GM06990 (cell line): ENCODE data around the gene PSMD3.

Source experiments
- DNase-seq: peaks from one replicate; pipeline ENCODE4 v3.0.0-alpha.2; 2011; ENCODE audit not compliant: insufficient read length; ENCODE audit errors: extremely low read depth
- H3K27me3 ChIP-seq: replicated peaks from 2 replicates; pipeline ENCODE4 v1.6.0; 2011; ENCODE audit warnings: low read length; ENCODE audit not compliant: control insufficient read depth, insufficient read depth
- H3K36me3 ChIP-seq: 2 replicates; pipeline ENCODE4 v1.5.1; 2011; ENCODE audit warnings: low read length; ENCODE audit not compliant: control insufficient read depth, insufficient read depth
- H3K4me3 ChIP-seq: replicated peaks from 2 replicates; pipeline ENCODE4 v1.5.1; 2011; ENCODE audit warnings: low read depth, mild to moderate bottlenecking, control low read depth, low read length
- CTCF ChIP-seq: IDR thresholded peaks from 2 replicates; pipeline ENCODE4 v1.5.1; 2011; ENCODE audit warnings: low read length, control low read depth, mild to moderate bottlenecking, inconsistent platforms; ENCODE audit not compliant: insufficient read depth, poor library complexity, severe bottlenecking

Gene PSMD3

GRCh38 chr17:39980351-39981206, at the start of gene PSMD3:
Gene PSMD3, plus strand, starts transcription at chr17:39980807. Its CDS starts 164 bp downstream, at chr17:39980971.
- no peaks in the 10 kb centered on the region for H3K27me3 ChIP-seq
- DNase-seq = peak; percentile 95
- peak within 1 kb of the TSS; percentile 99 for H3K4me3 ChIP-seq
- H3K36me3 ChIP-seq = peaks cover 12% of the 10 kb centered on the region
- TF ChIP-seq CTCF = peak; percentile 71

- no peaks in the 10 kb centered on the region for H3K27me3 ChIP-seq
- no peak overlapping the region for H3K4me3 ChIP-seq
- no peaks in the 10 kb centered on the region for H3K36me3 ChIP-seq
- TF ChIP-seq CTCF = no peak
- no peak for DNase-seq
These were observed 46.7 kb upstream of the PSMD3 start for GRCh38 chr17:39933912-39934311.

GRCh38 chr17:39934324-39934723, 46.3 kb upstream of the PSMD3 start:
- TF ChIP-seq CTCF = no peak
- no peaks in the 10 kb centered on the region for H3K36me3 ChIP-seq
- H3K4me3 ChIP-seq = no peak overlapping the region
- DNase-seq = no peak
- H3K27me3 ChIP-seq = no peaks in the 10 kb centered on the region

GRCh38 chr17:39935909-39936308, 44.7 kb upstream of the PSMD3 start:
- Histone ChIP-seq H3K4me3 (no peak overlapping the region), H3K36me3 (no peaks in the 10 kb centered on the region)
- DNase-seq = no peak

GRCh38 chr17:39937447-39937846, 43.2 kb upstream of the PSMD3 start:
- no peak overlapping the region for H3K4me3 ChIP-seq
- DNase-seq = no peak
- H3K27me3 ChIP-seq = no peaks in the 10 kb centered on the region
- no peaks in the 10 kb centered on the region for H3K36me3 ChIP-seq
- no peak for TF ChIP-seq CTCF

More at GRCh38 chr17:39935909-39936308, 44.7 kb upstream of the PSMD3 start:
- no peak for TF ChIP-seq CTCF
- no peaks in the 10 kb centered on the region for H3K27me3 ChIP-seq
